ENCODE data around the gene EXTL1.

The EXTL1 gene

GRCh38 chr1:26079960-26080814, 58.6 kb downstream of the EXTL1 start:
- FAIRE-seq (no peak), DNase-seq (ENCODE audit: insufficient read length, low spot score) (no peak)
- no peak for TF ChIP-seq CTCF (IDR thresholded peaks at IDR 0.05; ENCODE audit: insufficient read depth, missing control alignments)

DNA sequence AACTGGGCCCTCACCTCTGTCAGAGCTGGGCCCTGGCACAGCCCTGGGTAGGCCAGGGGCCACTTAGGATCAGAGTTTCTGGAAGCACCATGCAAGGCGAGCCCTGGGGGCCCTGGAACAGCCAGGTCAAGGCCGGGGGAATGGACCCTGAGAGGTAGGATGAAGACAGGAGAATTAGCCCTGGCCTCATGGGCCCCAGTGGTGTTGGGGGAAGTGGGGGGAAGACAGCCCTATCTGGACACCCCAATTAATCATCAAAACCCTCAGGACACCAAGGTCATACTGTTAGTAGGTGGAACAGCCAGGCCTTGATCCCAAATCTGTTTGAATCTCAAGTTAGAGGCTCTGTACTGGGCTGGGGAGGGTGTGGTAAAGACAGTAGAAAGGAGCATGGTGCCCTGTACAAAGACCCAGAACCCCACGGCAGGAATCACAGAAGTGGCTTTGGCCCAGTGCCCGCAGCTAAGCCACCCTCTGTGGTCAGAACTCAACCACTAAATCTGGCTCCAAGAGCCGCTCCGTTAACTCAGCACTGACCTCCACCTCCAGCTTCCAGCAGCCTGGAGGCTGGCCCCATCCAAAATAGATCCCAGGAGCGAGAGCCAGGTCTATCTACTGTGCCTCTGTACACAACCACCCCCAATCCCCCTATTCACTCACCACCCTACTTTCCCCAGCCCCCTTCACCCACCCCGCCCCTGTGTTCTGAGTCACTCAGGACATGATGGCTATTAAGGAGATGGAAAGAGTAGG, 59.9 kb downstream of the EXTL1 start:
- FAIRE-seq (no peak), DNase-seq (ENCODE audit: insufficient read length, low spot score) (no peak)
- TF ChIP-seq CTCF (IDR thresholded peaks at IDR 0.05; ENCODE audit: insufficient read depth, missing control alignments) = no peak

DNA sequence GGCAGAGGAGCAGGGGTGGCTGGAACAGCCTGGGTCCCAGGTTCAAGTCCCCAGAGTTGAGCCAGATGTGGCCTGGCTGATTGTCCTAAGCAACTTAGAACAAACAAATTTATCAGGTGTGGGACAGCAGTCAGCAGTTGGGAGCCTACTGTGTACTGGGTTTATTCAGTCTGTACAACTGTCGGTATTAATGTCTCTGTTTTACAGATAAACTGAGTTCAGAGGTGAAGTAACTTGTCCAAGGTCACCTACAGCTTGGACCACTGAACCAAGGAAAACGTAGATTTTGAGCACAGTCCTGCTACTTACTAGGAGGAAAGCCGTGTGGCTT, 60.4 kb downstream of the EXTL1 start:
- no peak for FAIRE-seq

DNA sequence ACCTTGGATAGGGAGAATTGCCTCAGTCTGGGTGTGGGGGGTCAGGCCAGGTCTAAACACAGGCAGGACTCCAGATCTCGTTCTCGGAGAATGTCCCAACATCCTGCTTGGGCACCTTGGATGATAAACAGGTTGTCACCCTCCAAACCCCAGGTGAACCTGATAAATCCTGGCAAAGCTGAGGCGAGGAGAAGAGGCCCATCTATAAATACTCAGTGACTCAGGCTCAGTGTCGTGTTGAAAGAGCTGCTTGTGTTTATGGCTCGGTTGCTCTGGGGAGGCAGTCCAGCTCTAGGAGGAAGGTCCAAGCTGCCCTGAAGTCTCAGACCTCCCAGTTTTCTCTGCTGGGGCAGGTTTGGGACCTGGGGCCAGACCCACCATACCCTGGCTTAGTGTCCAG, 61.6 kb downstream of the EXTL1 start:
- FAIRE-seq (no peak), DNase-seq (ENCODE audit: insufficient read length, low spot score) (no peak)
- TF ChIP-seq CTCF (IDR thresholded peaks at IDR 0.05; ENCODE audit: insufficient read depth, missing control alignments) = no peak

More for the DNA sequence above, 60.4 kb downstream of the EXTL1 start:
- no peak for DNase-seq (ENCODE audit: insufficient read length, low spot score)
- TF ChIP-seq CTCF (IDR thresholded peaks at IDR 0.05; ENCODE audit: insufficient read depth, missing control alignments) = no peak

- FAIRE-seq (no peak), DNase-seq (ENCODE audit: insufficient read length, low spot score) (no peak)
- no peak for TF ChIP-seq CTCF (IDR thresholded peaks at IDR 0.05; ENCODE audit: insufficient read depth, missing control alignments)
These were observed 62.6 kb downstream of the EXTL1 start for GRCh38 chr1:26084091-26084561.

DNA sequence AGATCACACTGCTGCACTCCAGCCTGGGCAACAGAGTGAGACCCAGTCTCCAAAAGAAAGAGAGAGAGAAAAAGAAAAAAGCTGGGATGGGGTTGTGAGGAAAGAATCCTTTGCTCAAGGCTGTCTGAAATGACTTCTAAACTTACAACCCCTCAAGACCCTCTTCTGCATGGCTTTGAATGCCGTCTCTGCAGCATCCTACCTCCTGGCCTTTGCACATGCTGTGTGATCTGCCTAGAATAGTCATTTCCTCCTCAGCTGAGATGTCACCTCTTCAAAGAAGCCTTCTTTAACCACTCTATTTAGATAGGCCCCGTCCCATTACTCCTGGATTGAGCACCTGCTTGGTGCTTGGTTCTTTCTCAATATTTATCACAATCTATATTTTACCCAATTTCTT, 63.3 kb downstream of the EXTL1 start:
- no peak for TF ChIP-seq CTCF (IDR thresholded peaks at IDR 0.05; ENCODE audit: insufficient read depth, missing control alignments)
- DNase-seq (ENCODE audit: insufficient read length, low spot score) (no peak), FAIRE-seq (no peak)

All from D721Med (cell line).